Sigmoid colon (tissue), 7 donors: ENCODE results near the gene ABLIM1. TPM values are rescaled to one million over a fixed set of nuclear protein-coding genes. Genes with fewer than 3 reads are reported as not detected.

Experiments used
- DNase-seq: peaks from one replicate; pipeline ENCODE4 v3.0.0-alpha.2; 2019
- H3K27ac ChIP-seq, 4 donors: fragments of 200-600 bp; sonication (generic); one replicate each; pipeline ENCODE4 v1.5.1; 2016 to 2019; ENCODE audit warnings: mild to moderate bottlenecking in 1 of 4
- H3K27me3 ChIP-seq, 3 donors: fragments of 200-600 bp; sonication (generic); one replicate each; pipeline ENCODE4 v1.5.1; 2019; ENCODE audit warnings: mild to moderate bottlenecking in 1 of 3
- H3K36me3 ChIP-seq, 4 donors: fragments of 200-600 bp; sonication (generic); one replicate each; pipeline ENCODE4 v1.5.1; 2016 to 2019
- H3K4me1 ChIP-seq, 4 donors: fragments of 200-600 bp; sonication (generic); one replicate each; pipeline ENCODE4 v1.5.1; 2017 to 2019
- H3K4me3 ChIP-seq, 4 donors: fragments of 200-600 bp; sonication (generic); one replicate each; pipeline ENCODE4 v1.5.1; 2017 to 2019; ENCODE audit warnings: mild to moderate bottlenecking in 2 of 4, moderate library complexity in 1 of 4
- H3K9me3 ChIP-seq, 4 donors: fragments of 200-600 bp in 3 of 4; sonication (generic) in 3 of 4; one replicate each; pipeline versions ENCODE4 v1.5.1 to v1.6.1; 2013 to 2019
- EP300 ChIP-seq, 4 donors: sonication (generic); formaldehyde crosslinking; IDR thresholded peaks; one replicate each; pipeline ENCODE4 v1.6.1; 2017; ENCODE audit warnings: antibody characterized with exemption in 4 of 4
- POLR2A ChIP-seq, 2 donors: fragments of 450-650 bp; IDR thresholded peaks; one replicate each; pipeline ENCODE4 v1.6.1; 2016; ENCODE audit warnings: antibody characterized with exemption in 2 of 2, mild to moderate bottlenecking in 2 of 2, moderate library complexity in 2 of 2
- POLR2AphosphoS5 ChIP-seq, 4 donors: sonication (generic); formaldehyde crosslinking; IDR thresholded peaks; one replicate each; pipeline ENCODE4 v1.6.1; 2017; ENCODE audit warnings: antibody characterized with exemption in 4 of 4
- WGBS, 2 donors: extraction: QIAGEN DNeasy Blood & Tissue Kit; methylation state at CpG; one replicate each; pipeline ENCODE4 v1.1.7; 2013; 5-methylcytosine and 5-hydroxymethylcytosine counted together
- intact Hi-C: fragments of 100-400 bp; cut with DNase I; formaldehyde crosslinking; loops from one replicate; pipeline ENCODE4 v1.15.1; 2023
- polyA plus RNA-seq, 3 donors: library from polyadenylated mRNA; stranded (reverse); fragments of 200-250 nt; gene quantifications; one replicate each; pipeline ENCODE4 v1.2.3, GENCODE V29; 2013
- total RNA-seq, 4 donors: library from RNA; depleted of rRNA; stranded (reverse); fragments of >200 nt; gene quantifications; one replicate each; pipeline ENCODE4 v1.1.0, GENCODE V29; 2016
- TF ChIP-seq, protein P1 (sequence below), 4 experiments: fragments of 450-650 bp in 3 of 4; fragments of 200-600 bp in 1 of 4; IDR thresholded peaks; one replicate each; pipeline ENCODE4 v1.5.1; 2016 to 2019; ENCODE audit warnings: antibody characterized with exemption in 4 of 4, mild to moderate bottlenecking in 3 of 4, moderate library complexity in 2 of 4
- donor health status: healthy with polysubstance abuse.
- donor health status: Bipolar disorder and iron deficiency.
- donor health status: healthy.

Gene ABLIM1
- total and polyA plus RNA-seq, 7 donors, result 41.9 to 127 (median 49.5) TPM

- Histone ChIP-seq H3K27me3 (no peaks in the 10 kb centered on the region), H3K27ac (no peak overlapping the region), H3K9me3 (no peaks in the 10 kb centered on the region), H3K4me3 (no peak overlapping the region), H3K36me3 (no peaks in the 10 kb centered on the region), H3K4me1 (peaks cover 0 to 3% (median 0%) of the 10 kb centered on the region in 4 donors)
- intact Hi-C loops, result loop anchor here (5.0 to 10.0 kb wide), 3 partner anchors 76 to 654 kb away; no protein-coding TSS in a partner anchor
- WGBS, 2 donors, result 36% methylated on average over 11 of the region's 11 CpGs
- TF ChIP-seq POLR2AphosphoS5 (IDR thresholded peaks at IDR 0.05), result no peak
- TF ChIP-seq, protein P1, sequence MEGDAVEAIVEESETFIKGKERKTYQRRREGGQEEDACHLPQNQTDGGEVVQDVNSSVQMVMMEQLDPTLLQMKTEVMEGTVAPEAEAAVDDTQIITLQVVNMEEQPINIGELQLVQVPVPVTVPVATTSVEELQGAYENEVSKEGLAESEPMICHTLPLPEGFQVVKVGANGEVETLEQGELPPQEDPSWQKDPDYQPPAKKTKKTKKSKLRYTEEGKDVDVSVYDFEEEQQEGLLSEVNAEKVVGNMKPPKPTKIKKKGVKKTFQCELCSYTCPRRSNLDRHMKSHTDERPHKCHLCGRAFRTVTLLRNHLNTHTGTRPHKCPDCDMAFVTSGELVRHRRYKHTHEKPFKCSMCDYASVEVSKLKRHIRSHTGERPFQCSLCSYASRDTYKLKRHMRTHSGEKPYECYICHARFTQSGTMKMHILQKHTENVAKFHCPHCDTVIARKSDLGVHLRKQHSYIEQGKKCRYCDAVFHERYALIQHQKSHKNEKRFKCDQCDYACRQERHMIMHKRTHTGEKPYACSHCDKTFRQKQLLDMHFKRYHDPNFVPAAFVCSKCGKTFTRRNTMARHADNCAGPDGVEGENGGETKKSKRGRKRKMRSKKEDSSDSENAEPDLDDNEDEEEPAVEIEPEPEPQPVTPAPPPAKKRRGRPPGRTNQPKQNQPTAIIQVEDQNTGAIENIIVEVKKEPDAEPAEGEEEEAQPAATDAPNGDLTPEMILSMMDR (IDR thresholded peaks at IDR 0.05), result peak in 3 of 4 experiments; percentile 77 to 82 (median 82)
- peak; percentile 76 for DNase-seq
These were observed 186.8 kb downstream of the ABLIM1 start for GRCh38 chr10:114470956-114471905.

- intact Hi-C loops, result loop anchor here (5.0 to 10.0 kb wide), 3 partner anchors 77 to 654 kb away; no protein-coding TSS in a partner anchor
- no peak for DNase-seq
- TF ChIP-seq, protein P1 (IDR thresholded peaks at IDR 0.05), result no peak
- no peaks in the 10 kb centered on the region for H3K9me3 ChIP-seq
- H3K27me3 ChIP-seq, result no peaks in the 10 kb centered on the region
- H3K4me3 ChIP-seq, result no peak overlapping the region
- H3K4me1 ChIP-seq, result peaks cover 0 to 3% (median 0%) of the 10 kb centered on the region in 4 donors
- WGBS, 2 donors, result 94 to 96% methylated on average over 1 of the region's 1 CpG
- no peak overlapping the region for H3K27ac ChIP-seq
- no peaks in the 10 kb centered on the region for H3K36me3 ChIP-seq
These were observed 187.7 kb downstream of the ABLIM1 start for GRCh38 chr10:114470361-114470760.

DNA sequence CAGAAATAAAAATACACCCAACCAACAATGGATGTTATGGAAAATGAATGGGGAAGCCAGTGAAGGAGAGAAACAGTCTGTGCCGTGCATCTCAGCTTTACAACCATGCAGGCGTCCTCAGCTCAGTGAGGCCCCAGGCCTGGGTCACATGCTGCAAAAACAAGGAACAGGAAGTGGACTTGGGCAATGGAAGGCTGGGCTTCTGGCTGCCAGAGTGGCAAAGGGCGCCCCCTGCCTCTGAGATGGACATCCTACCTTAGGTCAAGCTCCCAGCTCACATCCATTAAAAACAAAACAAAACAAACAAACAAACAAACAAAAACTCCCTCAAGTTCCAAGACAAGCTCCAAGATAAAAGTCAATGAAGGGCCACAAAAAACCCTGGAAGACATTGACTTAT is 199.1 kb downstream of the ABLIM1 start:
- peaks cover 0 to 6% (median 0%) of the 10 kb centered on the region in 4 donors for H3K36me3 ChIP-seq
- H3K9me3 ChIP-seq, result no peaks in the 10 kb centered on the region
- H3K27me3 ChIP-seq, result no peaks in the 10 kb centered on the region
- WGBS, 2 donors, result 83 to 89% methylated on average over 3 of the region's 3 CpGs
- intact Hi-C loops, result loop anchor here (1.0 kb wide), 1 partner anchor 155 kb away; no protein-coding TSS in a partner anchor
- no peaks in the 10 kb centered on the region for H3K4me1 ChIP-seq
- H3K4me3 ChIP-seq, result no peak overlapping the region
- no peak for TF ChIP-seq POLR2AphosphoS5 (IDR thresholded peaks at IDR 0.05)
- TF ChIP-seq, protein P1 (IDR thresholded peaks at IDR 0.05), result peak in 1 of 4 experiments; percentile 22
- no peak for TF ChIP-seq EP300 (IDR thresholded peaks at IDR 0.05)
- TF ChIP-seq POLR2A (IDR thresholded peaks at IDR 0.05), result no peak
- H3K27ac ChIP-seq, result no peak overlapping the region
- peak; percentile 68 for DNase-seq

DNA sequence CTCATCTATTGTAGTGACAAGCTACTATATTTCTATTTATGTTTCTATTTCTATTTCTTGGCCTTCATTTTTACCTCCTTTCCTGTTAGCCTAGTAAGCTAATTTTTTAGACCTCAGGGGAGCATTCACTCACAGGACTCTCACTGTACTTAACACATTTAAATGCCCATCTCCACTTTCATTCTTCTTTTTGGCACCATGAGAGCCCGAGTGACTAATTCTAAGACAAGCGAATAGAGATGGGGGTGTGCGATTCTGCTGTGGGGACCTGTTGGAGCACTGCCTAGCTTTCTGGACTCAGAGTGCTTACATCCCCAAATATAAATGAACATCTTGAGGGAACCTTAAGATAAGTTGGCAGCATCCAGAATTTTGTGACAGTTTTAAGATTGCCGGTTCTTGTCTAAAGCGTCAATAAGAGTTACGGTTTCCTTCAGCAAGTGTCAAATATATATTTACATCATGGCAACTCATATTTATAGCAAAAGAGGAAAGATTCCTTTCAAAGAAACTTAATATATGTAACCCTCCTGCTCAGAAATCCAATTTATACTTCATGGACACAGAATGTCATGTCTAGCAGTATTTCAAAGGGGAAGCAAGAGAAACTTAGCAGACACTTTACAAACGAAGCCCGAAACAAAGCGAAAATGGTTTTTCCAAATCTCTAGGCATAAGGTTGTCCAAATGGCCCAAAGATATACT is 199.7 kb downstream of the ABLIM1 start:
- TF ChIP-seq POLR2A (IDR thresholded peaks at IDR 0.05), result no peak
- TF ChIP-seq EP300 (IDR thresholded peaks at IDR 0.05), result no peak
- no peak for TF ChIP-seq POLR2AphosphoS5 (IDR thresholded peaks at IDR 0.05)
- TF ChIP-seq, protein P1 (IDR thresholded peaks at IDR 0.05), result no peak
- WGBS, 2 donors, result 92 to 96% methylated on average over 9 of the region's 9 CpGs
- Histone ChIP-seq H3K4me1 (no peaks in the 10 kb centered on the region), H3K4me3 (no peak overlapping the region), H3K9me3 (no peaks in the 10 kb centered on the region), H3K27me3 (no peaks in the 10 kb centered on the region), H3K36me3 (peaks cover 0 to 6% (median 0%) of the 10 kb centered on the region in 4 donors), H3K27ac (no peak overlapping the region)
- no peak for DNase-seq
- intact Hi-C loops, result no loop called here
